Activated CD4-positive, alpha-beta T cell treated with anti-CD3 and anti-CD28 coated beads, Interleukin-2, amount 50 U/mL, for 4 hours (primary cell): Measurements from ENCODE around the gene MGMT.

Source experiments
- DNase-seq, 2 experiments: peaks; one replicate each; pipeline ENCODE4 v3.0.0-alpha.2; 2020

Gene MGMT

GRCh38 chr10:129744134-129745111 is 277.4 kb downstream of the MGMT start:
- DNase-seq, result no peak

GRCh38 chr10:129745186-129745750 is 278.2 kb downstream of the MGMT start:
- no peak for DNase-seq

- no peak for DNase-seq
These were observed 287.4 kb downstream of the MGMT start for GRCh38 chr10:129754211-129755050.

GRCh38 chr10:129755158-129755591 is 288.1 kb downstream of the MGMT start:
- DNase-seq, result no peak

GRCh38 chr10:129755621-129756020 is 288.6 kb downstream of the MGMT start:
- no peak for DNase-seq

- no peak for DNase-seq
These were observed 290.2 kb downstream of the MGMT start for GRCh38 chr10:129756912-129757901.

- no peak for DNase-seq
These were observed 291.4 kb downstream of the MGMT start for GRCh38 chr10:129758207-129759021.

- no peak for DNase-seq
These were observed 292.4 kb downstream of the MGMT start for GRCh38 chr10:129759214-129760002.

- no peak for DNase-seq
These were observed 292.9 kb downstream of the MGMT start for GRCh38 chr10:129760003-129760315.

GRCh38 chr10:129760416-129760815 is 293.4 kb downstream of the MGMT start:
- no peak for DNase-seq

- no peak for DNase-seq
These were observed 294.3 kb downstream of the MGMT start for GRCh38 chr10:129761197-129761972.

- DNase-seq, result no peak
These were observed 295.2 kb downstream of the MGMT start for GRCh38 chr10:129761981-129762956.

GRCh38 chr10:129764011-129764900 is 297.2 kb downstream of the MGMT start:
- no peak for DNase-seq

GRCh38 chr10:129764901-129765663 is 298.0 kb downstream of the MGMT start:
- no peak for DNase-seq

GRCh38 chr10:129765664-129766550 is 298.9 kb downstream of the MGMT start:
- no peak for DNase-seq
